ENCODE data around the gene IMMP2L. TPM values are rescaled to one million over a fixed set of nuclear protein-coding genes. Genes with fewer than 3 reads are reported as not detected.

The IMMP2L gene
- total RNA-seq, 1 experiment from 2014 or later: 8.6 TPM

DNA sequence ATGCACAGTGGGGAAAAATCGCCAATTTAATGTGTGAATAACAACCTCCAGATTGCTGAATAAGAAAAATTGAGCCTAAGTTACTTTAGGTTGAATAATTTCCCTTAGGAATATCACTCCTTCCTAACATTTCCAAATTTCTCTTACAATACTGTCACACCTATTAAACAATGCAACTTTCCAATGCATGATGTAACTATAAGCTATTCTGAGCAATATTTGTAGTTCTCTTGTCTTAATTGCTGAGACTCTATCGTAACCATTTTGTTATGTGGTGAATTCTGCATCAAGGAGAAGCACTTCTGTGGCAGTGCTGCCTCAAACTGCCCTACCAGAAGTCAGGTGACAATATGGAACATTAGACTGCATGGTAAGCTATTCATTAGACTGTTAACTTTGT is 858.1 kb downstream of the IMMP2L start:
- no peaks in the 10 kb centered on the region for H3K9me3 ChIP-seq (ENCODE audit: low read length)
- H4K20me1 ChIP-seq (ENCODE audit: low read length): no peaks in the 10 kb centered on the region
- H3K4me3 ChIP-seq (ENCODE audit: low read length): no peak overlapping the region
- no peaks in the 10 kb centered on the region for H3F3A ChIP-seq (ENCODE audit: low read length, unreplicated experiment)
- no peaks in the 10 kb centered on the region for H3K27me3 ChIP-seq (ENCODE audit: low read length)
- no peaks in the 10 kb centered on the region for H3K9me2 ChIP-seq (replicated peaks; ENCODE audit: low read length)
- DNase-seq (no peak), ATAC-seq (no peak)
- ChIA-PET POLR2A (ENCODE audit: unreplicated experiment) (no interaction called here), CTCF (no interaction called here)
- H3K27ac ChIP-seq (ENCODE audit: low read length): no peak overlapping the region
- no peak overlapping the region for H3K4me2 ChIP-seq (ENCODE audit: low read length)
- H3K36me3 ChIP-seq (ENCODE audit: low read depth, low read length): no peaks in the 10 kb centered on the region
- no peak for TF ChIP-seq EZH2 (IDR thresholded peaks at IDR 0.05; ENCODE audit: low read length, unreplicated experiment)
- intact Hi-C loops (cut with micrococcal nuclease): no loop called here
- no peaks in the 10 kb centered on the region for H3K79me2 ChIP-seq (ENCODE audit: low read length)
- H3K4me1 ChIP-seq (ENCODE audit: insufficient read depth, low read length): no peaks in the 10 kb centered on the region
- no peak overlapping the region for H2AFZ ChIP-seq (ENCODE audit: low read length)
- no peak overlapping the region for H3K9ac ChIP-seq (ENCODE audit: low read length)
- BruUV-seq (replicated peaks): no TSS peak

DNA sequence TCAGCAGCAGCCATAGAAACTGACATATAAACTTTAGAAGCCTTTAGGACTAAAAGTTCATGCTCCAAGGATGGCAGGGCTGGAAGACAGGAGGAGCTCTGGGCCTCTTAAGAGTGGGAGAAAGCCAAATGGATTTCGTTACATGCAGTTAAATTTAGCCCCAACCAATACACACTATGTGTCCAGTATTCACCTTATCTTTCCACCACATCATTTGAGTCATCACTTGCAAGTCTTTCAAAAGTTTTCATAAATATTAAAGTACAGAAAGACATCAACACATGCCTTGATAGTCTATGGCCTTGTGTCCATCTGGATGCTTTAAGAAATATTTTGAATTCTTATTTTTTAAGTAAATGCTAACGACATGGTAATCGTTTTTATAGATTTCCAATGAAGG is 863.7 kb downstream of the IMMP2L start:
- no peaks in the 10 kb centered on the region for H3K79me2 ChIP-seq (ENCODE audit: low read length)
- CTCF ChIA-PET: no interaction called here
- no peak overlapping the region for H3K27ac ChIP-seq (ENCODE audit: low read length)
- no peak overlapping the region for H2AFZ ChIP-seq (ENCODE audit: low read length)
- H3K4me3 ChIP-seq (ENCODE audit: low read length): no peak overlapping the region
- no peak overlapping the region for H3K9ac ChIP-seq (ENCODE audit: low read length)
- no peaks in the 10 kb centered on the region for H3K9me2 ChIP-seq (replicated peaks; ENCODE audit: low read length)
- TF ChIP-seq EZH2 (IDR thresholded peaks at IDR 0.05; ENCODE audit: low read length, unreplicated experiment): no peak
- no peak for TF ChIP-seq EZH2phosphoT487 (IDR thresholded peaks at IDR 0.05; ENCODE audit: borderline replicate concordance, low read length)
- TF ChIP-seq, protein P1, sequence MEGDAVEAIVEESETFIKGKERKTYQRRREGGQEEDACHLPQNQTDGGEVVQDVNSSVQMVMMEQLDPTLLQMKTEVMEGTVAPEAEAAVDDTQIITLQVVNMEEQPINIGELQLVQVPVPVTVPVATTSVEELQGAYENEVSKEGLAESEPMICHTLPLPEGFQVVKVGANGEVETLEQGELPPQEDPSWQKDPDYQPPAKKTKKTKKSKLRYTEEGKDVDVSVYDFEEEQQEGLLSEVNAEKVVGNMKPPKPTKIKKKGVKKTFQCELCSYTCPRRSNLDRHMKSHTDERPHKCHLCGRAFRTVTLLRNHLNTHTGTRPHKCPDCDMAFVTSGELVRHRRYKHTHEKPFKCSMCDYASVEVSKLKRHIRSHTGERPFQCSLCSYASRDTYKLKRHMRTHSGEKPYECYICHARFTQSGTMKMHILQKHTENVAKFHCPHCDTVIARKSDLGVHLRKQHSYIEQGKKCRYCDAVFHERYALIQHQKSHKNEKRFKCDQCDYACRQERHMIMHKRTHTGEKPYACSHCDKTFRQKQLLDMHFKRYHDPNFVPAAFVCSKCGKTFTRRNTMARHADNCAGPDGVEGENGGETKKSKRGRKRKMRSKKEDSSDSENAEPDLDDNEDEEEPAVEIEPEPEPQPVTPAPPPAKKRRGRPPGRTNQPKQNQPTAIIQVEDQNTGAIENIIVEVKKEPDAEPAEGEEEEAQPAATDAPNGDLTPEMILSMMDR (conservative IDR thresholded peaks at IDR 0.05; ENCODE audit: low read depth, low read length): no peak
- H3K4me2 ChIP-seq (ENCODE audit: low read length): no peak overlapping the region
- no peaks in the 10 kb centered on the region for H4K20me1 ChIP-seq (ENCODE audit: low read length)
- BruUV-seq (replicated peaks): no TSS peak
- POLR2A ChIA-PET (ENCODE audit: unreplicated experiment): no interaction called here
- DNase-seq: no peak
- ATAC-seq: no peak
- no peaks in the 10 kb centered on the region for H3K4me1 ChIP-seq (ENCODE audit: insufficient read depth, low read length)
- no peaks in the 10 kb centered on the region for H3K36me3 ChIP-seq (ENCODE audit: low read depth, low read length)
- no peaks in the 10 kb centered on the region for H3K9me3 ChIP-seq (ENCODE audit: low read length)
- H3K27me3 ChIP-seq (ENCODE audit: low read length): no peaks in the 10 kb centered on the region
- intact Hi-C loops (cut with micrococcal nuclease): no loop called here
- H3F3A ChIP-seq (ENCODE audit: low read length, unreplicated experiment): no peaks in the 10 kb centered on the region

DNA sequence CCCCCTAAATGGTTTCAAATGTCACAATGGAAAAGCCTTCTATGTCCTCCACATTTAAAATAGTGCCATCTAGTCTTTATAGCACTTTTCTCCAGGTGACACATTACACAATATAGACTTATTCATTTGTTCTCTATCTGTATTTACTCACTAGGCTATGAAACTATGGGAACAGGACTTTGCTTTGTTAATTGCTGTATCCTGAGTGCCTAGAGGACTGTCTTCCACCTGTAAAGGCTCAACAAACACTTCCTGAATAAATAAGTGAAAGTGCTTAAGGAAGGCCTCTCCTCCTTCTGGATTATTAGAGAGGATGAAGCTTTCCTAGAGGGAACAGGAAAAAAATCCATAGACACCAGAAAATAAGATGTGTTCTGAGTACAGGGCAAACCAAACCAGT is 868.9 kb downstream of the IMMP2L start:
- intact Hi-C loops (cut with micrococcal nuclease): no loop called here
- no peaks in the 10 kb centered on the region for H3K79me2 ChIP-seq (ENCODE audit: low read length)

More for the DNA sequence above, 868.9 kb downstream of the IMMP2L start:
- DNase-seq (no peak), ATAC-seq (no peak)
- H3K4me3 ChIP-seq (ENCODE audit: low read length): no peak overlapping the region
- no peaks in the 10 kb centered on the region for H3K9me3 ChIP-seq (ENCODE audit: low read length)
- no peaks in the 10 kb centered on the region for H3K4me1 ChIP-seq (ENCODE audit: insufficient read depth, low read length)
- TF ChIP-seq EZH2 (IDR thresholded peaks at IDR 0.05; ENCODE audit: low read length, unreplicated experiment) (no peak), EZH2phosphoT487 (IDR thresholded peaks at IDR 0.05; ENCODE audit: borderline replicate concordance, low read length) (no peak)
- TF ChIP-seq, protein P1 (conservative IDR thresholded peaks at IDR 0.05; ENCODE audit: low read depth, low read length): no peak
- BruUV-seq (replicated peaks): no TSS peak
- no peak overlapping the region for H3K27ac ChIP-seq (ENCODE audit: low read length)
- H3K9me2 ChIP-seq (replicated peaks; ENCODE audit: low read length): no peaks in the 10 kb centered on the region
- no peak overlapping the region for H3K4me2 ChIP-seq (ENCODE audit: low read length)
- CTCF ChIA-PET: no interaction called here
- POLR2A ChIA-PET (ENCODE audit: unreplicated experiment): no interaction called here
- H3K27me3 ChIP-seq (ENCODE audit: low read length): no peaks in the 10 kb centered on the region
- no peak overlapping the region for H2AFZ ChIP-seq (ENCODE audit: low read length)
- no peaks in the 10 kb centered on the region for H4K20me1 ChIP-seq (ENCODE audit: low read length)
- H3K36me3 ChIP-seq (ENCODE audit: low read depth, low read length): no peaks in the 10 kb centered on the region
- H3F3A ChIP-seq (ENCODE audit: low read length, unreplicated experiment): no peaks in the 10 kb centered on the region
- no peak overlapping the region for H3K9ac ChIP-seq (ENCODE audit: low read length)
